Endometrium (tissue), 2 donors: ENCODE data around the gene DNAH2.

Source experiments
- FAIRE-seq: peaks from 2 replicates; lab custom pipeline; 2012; peaks lifted over from hg19 to GRCh38; lab: Jason Lieb, UNC
- donor health status: control.
- donor health status: control.

Gene DNAH2

GRCh38 chr17:7880076-7880868, 162.7 kb downstream of the DNAH2 start:
- FAIRE-seq: no peak

GRCh38 chr17:7881276-7882054, 163.9 kb downstream of the DNAH2 start:
- FAIRE-seq: no peak

- FAIRE-seq: no peak
Measured at GRCh38 chr17:7882068-7882467, 164.5 kb downstream of the DNAH2 start.

DNA sequence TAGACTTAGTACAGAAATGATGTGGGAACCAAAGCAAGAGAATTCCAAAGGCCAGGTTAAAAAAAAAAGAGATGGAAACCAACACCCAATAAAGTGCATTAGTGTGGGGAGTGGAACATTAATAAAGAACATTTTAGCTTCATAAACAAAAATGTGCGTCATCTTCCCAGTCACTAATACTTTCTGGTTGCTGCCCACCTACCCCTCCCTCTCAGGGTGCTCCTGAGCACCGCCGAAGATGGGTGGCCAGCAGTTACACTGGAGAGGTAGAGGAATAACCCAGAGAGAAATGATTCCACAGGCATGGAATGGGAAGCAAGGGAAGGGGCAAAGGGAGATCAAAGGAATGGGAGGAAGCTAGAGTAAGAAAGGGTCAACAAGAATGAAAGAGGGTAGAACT, 165.1 kb downstream of the DNAH2 start:
- no peak for FAIRE-seq
